ENCODE results near the gene TUSC2.
"Not testable (repeated sequence)": the region's sequence is repeated elsewhere in the genome, so short reads cannot be mapped to it uniquely, and the experiment has no call there.

TUSC2 gene

DNA sequence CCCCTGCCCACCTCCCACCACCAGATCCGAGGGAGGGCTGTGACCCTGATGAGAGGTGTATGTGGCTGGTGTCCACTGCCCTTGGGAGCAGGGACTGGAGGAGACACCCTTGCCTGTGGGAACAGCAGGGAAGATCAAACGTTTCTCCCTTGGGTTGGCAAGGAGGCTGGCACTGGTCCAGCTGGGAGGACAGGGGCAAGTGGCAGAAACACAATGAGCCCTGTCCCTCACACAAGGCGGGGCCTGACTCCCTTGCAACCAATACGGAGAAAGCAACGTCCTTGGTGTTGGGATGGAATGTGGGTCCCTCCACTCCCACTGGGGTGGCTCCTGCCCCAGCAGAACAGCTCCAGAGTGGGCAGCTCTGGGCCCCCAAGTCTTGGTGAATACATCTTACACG lies 10.7 kb downstream of the TUSC2 start:
- TF ChIP-seq, protein P1, sequence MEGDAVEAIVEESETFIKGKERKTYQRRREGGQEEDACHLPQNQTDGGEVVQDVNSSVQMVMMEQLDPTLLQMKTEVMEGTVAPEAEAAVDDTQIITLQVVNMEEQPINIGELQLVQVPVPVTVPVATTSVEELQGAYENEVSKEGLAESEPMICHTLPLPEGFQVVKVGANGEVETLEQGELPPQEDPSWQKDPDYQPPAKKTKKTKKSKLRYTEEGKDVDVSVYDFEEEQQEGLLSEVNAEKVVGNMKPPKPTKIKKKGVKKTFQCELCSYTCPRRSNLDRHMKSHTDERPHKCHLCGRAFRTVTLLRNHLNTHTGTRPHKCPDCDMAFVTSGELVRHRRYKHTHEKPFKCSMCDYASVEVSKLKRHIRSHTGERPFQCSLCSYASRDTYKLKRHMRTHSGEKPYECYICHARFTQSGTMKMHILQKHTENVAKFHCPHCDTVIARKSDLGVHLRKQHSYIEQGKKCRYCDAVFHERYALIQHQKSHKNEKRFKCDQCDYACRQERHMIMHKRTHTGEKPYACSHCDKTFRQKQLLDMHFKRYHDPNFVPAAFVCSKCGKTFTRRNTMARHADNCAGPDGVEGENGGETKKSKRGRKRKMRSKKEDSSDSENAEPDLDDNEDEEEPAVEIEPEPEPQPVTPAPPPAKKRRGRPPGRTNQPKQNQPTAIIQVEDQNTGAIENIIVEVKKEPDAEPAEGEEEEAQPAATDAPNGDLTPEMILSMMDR (IDR thresholded peaks at IDR 0.05; ENCODE audit: low read depth, low read length), result no peak
- H3K4me3 ChIP-seq (ENCODE audit: low read depth, low read length), result no peak overlapping the region

DNA sequence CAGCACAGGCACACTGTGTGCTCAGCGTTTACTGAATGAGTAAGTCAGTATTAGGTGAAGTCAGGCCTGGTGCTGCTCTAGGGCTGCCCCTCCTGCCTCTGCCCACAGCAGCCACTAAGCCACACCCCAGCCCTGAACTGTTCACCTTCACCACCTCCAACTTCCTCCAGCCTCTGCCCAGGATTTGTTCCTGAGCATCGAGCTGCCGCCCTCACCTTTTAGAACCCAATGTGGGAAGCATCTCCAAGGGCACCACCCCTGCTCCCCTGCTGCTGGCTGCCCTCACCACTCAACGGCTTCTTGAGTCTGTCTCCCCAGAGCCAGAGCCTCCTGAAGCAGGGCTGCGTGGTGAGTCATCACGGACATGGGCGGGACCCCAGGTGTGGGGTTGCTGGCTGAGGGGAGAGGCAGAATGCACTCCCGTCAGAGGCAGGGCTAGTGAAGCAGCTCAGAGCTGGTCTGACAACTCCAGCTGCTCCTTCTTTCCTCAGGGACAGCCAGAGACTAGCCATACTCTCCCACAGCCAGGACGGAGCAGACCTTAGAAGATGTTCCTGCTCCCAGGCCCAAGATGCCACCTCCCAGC lies 11.3 kb downstream of the TUSC2 start:
- TF ChIP-seq, protein P1 (IDR thresholded peaks at IDR 0.05; ENCODE audit: low read depth, low read length), result no peak
- H3K4me3 ChIP-seq (ENCODE audit: low read depth, low read length), result no peak overlapping the region

DNA sequence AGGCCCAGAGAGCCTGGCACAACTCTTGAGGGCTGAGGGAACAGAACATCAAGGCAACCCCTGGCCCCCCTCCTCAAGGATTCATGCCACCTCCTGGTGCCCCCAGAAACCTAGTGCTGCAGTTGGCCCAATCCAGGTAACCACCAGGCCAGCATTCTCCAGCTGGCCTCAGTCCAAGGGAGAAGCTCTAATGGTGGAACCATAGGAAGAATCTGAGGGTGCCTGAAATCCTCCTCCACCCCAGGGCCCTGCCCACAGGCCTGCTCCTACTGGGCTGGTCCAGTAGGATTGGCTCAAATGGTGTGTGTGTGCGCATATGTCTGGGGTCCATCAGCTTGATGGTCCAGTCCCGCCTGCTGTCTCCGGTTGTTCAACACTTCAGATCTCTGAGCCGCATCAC lies 13.2 kb downstream of the TUSC2 start:
- TF ChIP-seq, protein P1 (IDR thresholded peaks at IDR 0.05; ENCODE audit: low read depth, low read length), result no peak

DNA sequence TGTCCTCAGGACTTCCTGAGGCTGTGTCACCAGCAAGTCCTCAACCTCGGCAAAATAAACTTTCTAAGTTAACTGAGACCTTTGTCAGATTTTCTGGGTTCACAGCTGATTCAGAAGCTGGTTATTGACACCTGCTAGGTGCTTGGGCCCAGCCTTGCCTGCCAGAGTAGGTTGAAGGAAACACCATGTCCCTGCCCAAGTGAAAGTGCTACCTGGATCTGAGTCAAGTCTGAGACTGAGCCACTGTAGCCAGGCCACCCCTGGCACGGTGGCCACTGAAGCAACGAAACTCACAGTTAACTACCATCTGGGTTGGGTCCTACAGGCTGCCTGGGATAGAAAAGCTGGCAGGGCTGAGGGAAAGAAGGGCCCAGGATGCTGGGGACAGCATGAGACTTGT lies 13.7 kb downstream of the TUSC2 start:
- TF ChIP-seq, protein P1 (IDR thresholded peaks at IDR 0.05; ENCODE audit: low read depth, low read length), result no peak
- no peak overlapping the region for H3K4me3 ChIP-seq (ENCODE audit: low read depth, low read length)

More for the DNA sequence above, 13.2 kb downstream of the TUSC2 start:
- no peak overlapping the region for H3K4me3 ChIP-seq (ENCODE audit: low read depth, low read length)

DNA sequence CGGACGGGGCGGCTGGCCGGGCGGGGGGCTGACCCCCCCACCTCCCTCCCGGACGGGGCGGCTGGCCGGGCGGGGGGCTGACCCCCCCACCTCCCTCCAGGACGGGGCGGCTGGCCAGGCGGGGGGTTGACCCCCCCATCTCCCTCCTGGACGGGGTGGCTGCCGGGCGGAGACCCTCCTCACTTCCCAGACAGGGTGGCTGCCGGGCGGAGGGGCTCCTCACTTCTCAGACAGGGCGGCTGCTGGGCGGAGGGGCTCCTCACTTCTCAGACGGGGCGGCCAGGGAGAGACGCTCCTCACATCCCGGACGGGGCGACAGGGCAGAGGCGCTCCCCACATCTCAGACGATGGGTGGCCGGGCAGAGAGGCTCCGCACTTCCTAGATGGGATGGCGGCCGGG lies 16.0 kb downstream of the TUSC2 start:
- H3K4me3 ChIP-seq (ENCODE audit: low read depth, low read length), result not testable (repeated sequence)

DNA sequence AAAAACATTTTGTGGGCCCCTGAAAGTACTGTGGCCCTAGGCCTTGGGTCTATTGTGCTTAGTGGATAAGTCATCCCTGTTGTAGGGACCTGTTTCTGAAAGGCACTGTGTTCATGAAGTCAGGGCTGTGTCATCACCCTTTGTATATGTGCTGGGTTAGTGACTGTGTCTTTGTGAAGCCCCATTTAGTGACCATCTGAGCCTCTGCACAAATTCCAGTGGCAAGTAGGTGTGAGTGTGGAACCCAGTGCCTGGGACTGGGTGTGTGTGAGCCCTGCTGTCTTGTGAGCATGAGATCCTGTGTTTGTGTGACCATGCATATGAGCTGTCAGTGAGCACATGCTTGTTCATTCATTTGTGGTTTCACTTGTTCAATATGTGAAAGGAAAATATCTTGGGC lies 23.4 kb downstream of the TUSC2 start:
- TF ChIP-seq, protein P1 (IDR thresholded peaks at IDR 0.05; ENCODE audit: low read depth, low read length), result no peak
- H3K4me3 ChIP-seq (ENCODE audit: low read depth, low read length), result no peak overlapping the region

DNA sequence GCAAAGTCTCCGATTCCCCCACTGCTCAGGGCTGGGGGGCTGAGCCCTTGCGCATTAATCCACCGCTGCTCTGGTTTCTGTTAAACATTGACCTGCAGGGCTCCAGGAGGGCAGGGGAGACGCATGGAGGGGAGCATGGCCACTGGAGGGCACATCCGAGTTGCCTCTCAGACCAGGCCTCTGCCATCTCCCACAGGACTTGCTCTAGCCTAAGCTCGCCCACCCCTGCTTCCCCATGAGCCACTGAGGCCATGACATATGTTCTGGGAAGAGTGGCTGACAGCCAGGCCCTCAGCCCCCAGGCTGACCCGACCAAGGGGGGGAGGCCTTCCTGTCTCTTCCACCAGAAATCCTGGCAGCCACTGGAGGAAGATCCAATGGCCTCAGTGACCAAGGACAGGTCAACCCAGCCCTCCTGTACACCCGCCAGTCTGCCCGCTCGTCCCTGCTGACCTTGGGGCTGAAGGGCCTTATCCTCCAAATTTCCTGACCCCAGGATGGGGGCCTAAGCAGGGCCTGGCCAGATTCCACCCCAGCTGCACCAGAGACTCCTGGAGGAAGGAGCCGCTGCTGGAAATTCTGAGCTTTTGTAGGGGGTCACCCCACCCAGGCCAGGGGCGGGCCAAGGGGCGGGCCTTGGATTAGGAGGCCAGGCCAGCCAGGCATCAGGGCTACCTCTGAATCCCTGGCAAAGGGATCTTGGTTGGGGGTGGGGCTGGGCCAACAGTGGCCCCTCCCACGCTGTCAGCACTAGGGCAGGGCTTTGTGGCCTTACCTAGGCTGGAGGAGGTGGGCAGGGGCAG lies 24.8 kb downstream of the TUSC2 start, which contains the start of gene HYAL1:
Gene HYAL1, minus strand, starts transcription at position 562 of the 803 bp plus-strand sequence. CDS start 618 bp downstream, outside the sequence.
- TF ChIP-seq, protein P1 (IDR thresholded peaks at IDR 0.05; ENCODE audit: low read depth, low read length), result no peak
- no peak within 1 kb of the TSS for H3K4me3 ChIP-seq (ENCODE audit: low read depth, low read length)

Measured in WI38 (cell line).